Measurements from ENCODE around the gene AMZ1.
A peak's percentile ranks its signal among the peaks of the same experiment; 100 is the strongest.
"Not testable (repeated sequence)": the region's sequence is repeated elsewhere in the genome, so short reads cannot be mapped to it uniquely, and the experiment has no call there.

AMZ1 gene

DNA sequence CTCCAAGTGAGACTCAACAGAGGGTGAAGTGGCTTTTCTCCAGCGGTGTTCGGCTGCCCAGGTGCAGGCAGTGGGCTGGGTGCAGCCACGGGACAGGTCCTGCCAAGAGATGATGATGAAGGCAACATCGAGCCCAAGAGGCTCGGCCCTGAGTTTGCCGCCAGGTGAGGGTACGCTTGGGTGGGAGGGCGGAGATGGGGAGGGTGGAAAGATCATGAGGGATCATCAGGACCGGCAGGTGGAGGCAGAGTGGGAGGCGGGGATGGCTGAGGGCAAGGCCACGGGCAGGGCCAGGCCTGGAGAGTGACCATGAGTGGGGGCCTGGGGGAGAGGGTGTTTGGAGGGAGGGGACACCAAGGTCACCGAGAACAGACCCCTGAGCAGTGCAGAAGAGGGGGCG is 17.8 kb upstream of the AMZ1 start:
- Histone ChIP-seq H2BK5ac (ENCODE audit: low read length) (no peak overlapping the region), H3K4ac (ENCODE audit: low read depth, low read length) (no peak overlapping the region), H2BK15ac (replicated peaks; ENCODE audit: low read depth) (no peak overlapping the region), H3K79me1 (ENCODE audit: low read length) (no peaks in the 10 kb centered on the region), H2BK120ac (ENCODE audit: low read depth, low read length) (no peak overlapping the region), H3K36me3 (ENCODE audit: control insufficient read depth, insufficient read depth, low read length) (no peaks in the 10 kb centered on the region), H4K8ac (ENCODE audit: low read depth, low read length) (no peak overlapping the region), H3K56ac (ENCODE audit: low read length) (no peak overlapping the region), H3K27ac (ENCODE audit: low read depth, low read length) (no peak overlapping the region), H3K23ac (ENCODE audit: low read length) (no peak overlapping the region), H3K18ac (ENCODE audit: low read length) (no peak overlapping the region), H3K4me1 (ENCODE audit: control insufficient read depth, low read depth, low read length) (no peaks in the 10 kb centered on the region), H3K79me2 (ENCODE audit: control insufficient read depth, insufficient read depth, low read length) (no peaks in the 10 kb centered on the region), H4K5ac (ENCODE audit: low read length) (no peak overlapping the region), H3K9ac (ENCODE audit: low read length) (no peak overlapping the region), H3K27me3 (ENCODE audit: insufficient read depth, low read length, poor library complexity) (no peaks in the 10 kb centered on the region), H2AK5ac (ENCODE audit: low read length) (no peak overlapping the region), H3K4me2 (ENCODE audit: low read length) (no peak overlapping the region), H3K4me3 (ENCODE audit: low read length) (no peak overlapping the region)
- no CpG with 5 or more reads among the region's 13 CpGs for WGBS (ENCODE audit: extremely low coverage, insufficient coverage, low lambda C conversion rate)
- DNase-seq: no peak

DNA sequence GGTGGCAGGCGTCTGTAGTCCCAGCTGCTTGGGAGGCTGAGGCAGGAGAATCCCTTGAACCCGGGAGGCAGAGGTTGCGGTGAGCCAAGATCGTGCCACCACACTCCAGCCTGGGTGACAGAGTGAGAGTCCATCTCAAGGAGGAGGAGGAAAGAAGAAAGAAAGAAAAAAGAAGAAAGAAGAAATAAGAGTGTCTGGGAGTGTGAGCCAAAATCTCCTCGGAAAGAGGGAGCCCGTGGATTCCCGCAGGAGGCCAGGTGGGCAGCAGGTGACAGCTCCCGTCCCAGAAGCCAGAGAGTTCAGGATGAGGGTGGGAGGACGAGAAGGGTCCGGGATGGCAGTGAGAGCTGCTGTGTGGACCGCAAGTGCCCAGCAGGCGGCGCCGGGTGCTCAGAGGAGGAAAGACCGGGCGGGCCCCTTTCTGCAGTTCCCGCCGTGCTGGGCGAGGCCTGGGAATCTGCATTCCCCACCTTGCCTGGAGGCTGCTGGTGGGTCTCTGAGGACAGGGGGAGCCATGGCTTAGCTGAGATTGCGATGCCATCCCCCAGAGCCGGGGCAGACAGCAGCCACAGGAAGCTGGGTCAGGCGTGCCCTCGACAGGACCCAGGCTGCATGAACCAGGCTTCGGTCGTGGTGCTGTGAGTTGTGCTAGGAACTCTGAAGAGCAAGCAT is 17.1 kb upstream of the AMZ1 start:
- no CpG with 5 or more reads among the region's 25 CpGs for WGBS (ENCODE audit: extremely low coverage, insufficient coverage, low lambda C conversion rate)
- Histone ChIP-seq H3K27me3 (ENCODE audit: insufficient read depth, low read length, poor library complexity) (no peaks in the 10 kb centered on the region), H3K36me3 (ENCODE audit: control insufficient read depth, insufficient read depth, low read length) (no peaks in the 10 kb centered on the region), H2AK5ac (ENCODE audit: low read length) (no peak overlapping the region), H2BK120ac (ENCODE audit: low read depth, low read length) (no peak overlapping the region), H3K4me1 (ENCODE audit: control insufficient read depth, low read depth, low read length) (no peaks in the 10 kb centered on the region), H3K4me3 (ENCODE audit: low read length) (no peak overlapping the region), H3K23ac (ENCODE audit: low read length) (no peak overlapping the region), H4K5ac (ENCODE audit: low read length) (no peak overlapping the region), H3K79me1 (ENCODE audit: low read length) (no peaks in the 10 kb centered on the region), H2BK5ac (ENCODE audit: low read length) (no peak overlapping the region), H3K27ac (ENCODE audit: low read depth, low read length) (no peak overlapping the region), H3K56ac (ENCODE audit: low read length) (no peak overlapping the region), H3K4ac (ENCODE audit: low read depth, low read length) (no peak overlapping the region), H4K8ac (ENCODE audit: low read depth, low read length) (no peak overlapping the region), H3K79me2 (ENCODE audit: control insufficient read depth, insufficient read depth, low read length) (no peaks in the 10 kb centered on the region), H3K18ac (ENCODE audit: low read length) (no peak overlapping the region), H2BK15ac (replicated peaks; ENCODE audit: low read depth) (no peak overlapping the region), H3K4me2 (ENCODE audit: low read length) (no peak overlapping the region), H3K9ac (ENCODE audit: low read length) (no peak overlapping the region)
- DNase-seq: peak; percentile 81

DNA sequence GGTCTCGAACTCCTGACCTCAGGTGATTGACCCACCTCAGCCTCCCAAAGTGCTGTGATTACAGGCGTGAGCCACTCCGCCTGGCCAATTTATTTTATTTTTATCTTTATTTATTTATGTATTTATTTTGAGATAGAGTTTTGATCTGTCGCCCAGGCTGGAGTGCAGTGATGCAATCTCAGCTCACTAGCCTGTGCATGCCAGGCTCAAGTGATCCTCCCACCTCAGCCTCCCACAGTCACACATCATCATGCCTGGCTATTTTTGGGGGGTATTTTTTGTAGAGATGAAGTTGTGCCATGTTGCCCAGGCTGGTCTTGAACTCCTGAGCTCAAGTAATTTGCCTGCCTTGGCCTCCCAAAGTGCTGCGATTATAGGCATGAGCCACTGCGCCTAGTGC is 14.8 kb upstream of the AMZ1 start:
- H3K79me1 ChIP-seq (ENCODE audit: low read length); H3K4me3 ChIP-seq (ENCODE audit: low read length); H3K23ac ChIP-seq (ENCODE audit: low read length); H2BK120ac ChIP-seq (ENCODE audit: low read depth, low read length); H3K4me1 ChIP-seq (ENCODE audit: control insufficient read depth, low read depth, low read length); H3K36me3 ChIP-seq (ENCODE audit: control insufficient read depth, insufficient read depth, low read length); H3K79me2 ChIP-seq (ENCODE audit: control insufficient read depth, insufficient read depth, low read length); H3K4ac ChIP-seq (ENCODE audit: low read depth, low read length); H3K9ac ChIP-seq (ENCODE audit: low read length); H3K27ac ChIP-seq (ENCODE audit: low read depth, low read length); H2BK15ac ChIP-seq (replicated peaks; ENCODE audit: low read depth); H3K27me3 ChIP-seq (ENCODE audit: insufficient read depth, low read length, poor library complexity); H2AK5ac ChIP-seq (ENCODE audit: low read length); H3K18ac ChIP-seq (ENCODE audit: low read length); H4K5ac ChIP-seq (ENCODE audit: low read length); DNase-seq; H3K56ac ChIP-seq (ENCODE audit: low read length); H3K4me2 ChIP-seq (ENCODE audit: low read length); H2BK5ac ChIP-seq (ENCODE audit: low read length); H4K8ac ChIP-seq (ENCODE audit: low read depth, low read length): not testable (repeated sequence)
- WGBS (ENCODE audit: extremely low coverage, insufficient coverage, low lambda C conversion rate): no CpG with 5 or more reads among the region's 6 CpGs

DNA sequence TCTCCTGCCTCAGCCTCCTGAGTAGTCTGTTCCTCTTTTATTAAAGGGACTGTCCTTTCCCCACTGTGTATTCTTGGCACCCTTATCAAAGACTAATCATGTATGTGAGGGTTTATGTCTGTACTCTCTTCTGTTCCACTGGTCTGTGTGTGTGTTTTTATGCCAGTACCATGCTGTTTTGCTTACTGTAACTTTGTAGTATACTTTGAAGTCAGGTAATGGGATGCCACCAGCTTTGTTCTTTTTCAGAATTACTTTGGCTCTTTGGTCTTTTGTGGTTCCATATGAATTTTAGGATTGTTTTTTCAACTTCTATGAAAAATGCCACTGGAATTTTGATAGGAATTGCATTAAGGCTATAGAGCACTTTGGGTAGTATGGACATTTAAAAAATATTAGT is 14.1 kb upstream of the AMZ1 start:
- Histone ChIP-seq H3K56ac (ENCODE audit: low read length) (no peak overlapping the region), H4K8ac (ENCODE audit: low read depth, low read length) (no peak overlapping the region), H3K36me3 (ENCODE audit: control insufficient read depth, insufficient read depth, low read length) (no peaks in the 10 kb centered on the region), H3K4me3 (ENCODE audit: low read length) (no peak overlapping the region), H3K4ac (ENCODE audit: low read depth, low read length) (no peak overlapping the region), H4K5ac (ENCODE audit: low read length) (no peak overlapping the region), H3K79me2 (ENCODE audit: control insufficient read depth, insufficient read depth, low read length) (no peaks in the 10 kb centered on the region), H3K23ac (ENCODE audit: low read length) (no peak overlapping the region), H3K4me1 (ENCODE audit: control insufficient read depth, low read depth, low read length) (no peaks in the 10 kb centered on the region), H2AK5ac (ENCODE audit: low read length) (no peak overlapping the region), H2BK15ac (replicated peaks; ENCODE audit: low read depth) (no peak overlapping the region), H3K18ac (ENCODE audit: low read length) (no peak overlapping the region), H2BK120ac (ENCODE audit: low read depth, low read length) (no peak overlapping the region), H3K79me1 (ENCODE audit: low read length) (no peaks in the 10 kb centered on the region), H3K27ac (ENCODE audit: low read depth, low read length) (no peak overlapping the region), H2BK5ac (ENCODE audit: low read length) (no peak overlapping the region), H3K27me3 (ENCODE audit: insufficient read depth, low read length, poor library complexity) (no peaks in the 10 kb centered on the region), H3K9ac (ENCODE audit: low read length) (no peak overlapping the region), H3K4me2 (ENCODE audit: low read length) (no peak overlapping the region)
- DNase-seq: no peak

DNA sequence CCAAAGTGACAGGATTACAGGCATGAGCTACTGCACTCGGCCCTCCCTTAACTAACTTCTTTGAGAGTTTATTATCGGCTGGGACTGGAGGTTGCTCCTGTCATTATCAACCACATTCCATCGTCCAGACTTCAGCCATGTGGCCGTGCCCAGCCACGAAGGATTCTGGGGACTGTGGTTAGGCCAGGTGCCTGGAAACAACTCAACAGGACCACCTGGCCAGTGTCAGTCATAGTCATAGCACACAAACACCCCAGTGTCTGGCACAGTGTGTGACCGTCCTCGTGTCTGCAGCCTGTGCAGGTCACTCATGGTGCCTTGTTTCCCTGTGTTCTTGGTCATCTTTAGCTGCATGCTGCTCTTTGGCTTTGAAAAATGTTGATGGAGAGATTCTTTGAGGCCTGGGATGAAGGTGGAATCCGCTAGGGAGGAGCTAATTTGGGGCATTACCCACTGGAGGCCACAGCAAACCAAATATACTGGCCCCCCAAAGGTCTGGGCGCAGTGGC is 12.7 kb upstream of the AMZ1 start:
- no peak overlapping the region for H4K8ac ChIP-seq (ENCODE audit: low read depth, low read length)
- no peak overlapping the region for H3K4ac ChIP-seq (ENCODE audit: low read depth, low read length)
- H3K4me2 ChIP-seq (ENCODE audit: low read length): no peak overlapping the region
- H2BK5ac ChIP-seq (ENCODE audit: low read length): no peak overlapping the region
- no peak overlapping the region for H2BK15ac ChIP-seq (replicated peaks; ENCODE audit: low read depth)
- H3K18ac ChIP-seq (ENCODE audit: low read length): no peak overlapping the region
- H3K23ac ChIP-seq (ENCODE audit: low read length): no peak overlapping the region
- no peaks in the 10 kb centered on the region for H3K79me2 ChIP-seq (ENCODE audit: control insufficient read depth, insufficient read depth, low read length)
- DNase-seq: no peak
- no peak overlapping the region for H2AK5ac ChIP-seq (ENCODE audit: low read length)
- H4K5ac ChIP-seq (ENCODE audit: low read length): no peak overlapping the region
- H3K79me1 ChIP-seq (ENCODE audit: low read length): no peaks in the 10 kb centered on the region
- no peak overlapping the region for H3K4me3 ChIP-seq (ENCODE audit: low read length)
- no peak overlapping the region for H3K56ac ChIP-seq (ENCODE audit: low read length)
- H2BK120ac ChIP-seq (ENCODE audit: low read depth, low read length): no peak overlapping the region
- no peak overlapping the region for H3K9ac ChIP-seq (ENCODE audit: low read length)
- H3K27ac ChIP-seq (ENCODE audit: low read depth, low read length): no peak overlapping the region
- H3K27me3 ChIP-seq (ENCODE audit: insufficient read depth, low read length, poor library complexity): no peaks in the 10 kb centered on the region
- H3K4me1 ChIP-seq (ENCODE audit: control insufficient read depth, low read depth, low read length): no peaks in the 10 kb centered on the region
- no peaks in the 10 kb centered on the region for H3K36me3 ChIP-seq (ENCODE audit: control insufficient read depth, insufficient read depth, low read length)
- no CpG with 5 or more reads among the region's 9 CpGs for WGBS (ENCODE audit: extremely low coverage, insufficient coverage, low lambda C conversion rate)

DNA sequence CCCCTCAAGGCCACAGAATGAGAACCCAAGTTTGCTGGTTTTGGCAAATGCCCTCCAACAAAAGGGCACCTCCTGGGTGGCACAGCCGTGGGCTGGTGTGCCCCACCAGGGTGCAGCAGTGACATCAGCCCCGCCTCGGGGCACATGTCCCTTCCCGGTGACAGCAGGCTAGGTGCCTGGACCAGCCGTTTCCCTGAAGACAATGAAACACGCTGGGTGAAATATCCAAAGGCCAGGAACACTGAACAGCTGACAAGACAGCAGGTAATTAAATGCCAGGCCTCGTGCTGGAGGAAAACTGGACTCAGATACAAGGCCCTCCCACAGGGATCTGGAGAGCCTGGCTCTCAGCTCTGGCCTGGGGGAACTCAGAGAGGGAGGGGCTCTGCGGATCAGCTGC is 11.4 kb upstream of the AMZ1 start:
- not testable (repeated sequence) for H3K4ac ChIP-seq (ENCODE audit: low read depth, low read length); H2BK15ac ChIP-seq (replicated peaks; ENCODE audit: low read depth); H2AK5ac ChIP-seq (ENCODE audit: low read length); H3K56ac ChIP-seq (ENCODE audit: low read length); H3K4me2 ChIP-seq (ENCODE audit: low read length); H4K5ac ChIP-seq (ENCODE audit: low read length); H3K27ac ChIP-seq (ENCODE audit: low read depth, low read length); H2BK120ac ChIP-seq (ENCODE audit: low read depth, low read length); H3K18ac ChIP-seq (ENCODE audit: low read length); H3K4me1 ChIP-seq (ENCODE audit: control insufficient read depth, low read depth, low read length); H3K79me2 ChIP-seq (ENCODE audit: control insufficient read depth, insufficient read depth, low read length); DNase-seq; H3K4me3 ChIP-seq (ENCODE audit: low read length); H3K27me3 ChIP-seq (ENCODE audit: insufficient read depth, low read length, poor library complexity); H3K23ac ChIP-seq (ENCODE audit: low read length); H3K79me1 ChIP-seq (ENCODE audit: low read length); H4K8ac ChIP-seq (ENCODE audit: low read depth, low read length); H3K36me3 ChIP-seq (ENCODE audit: control insufficient read depth, insufficient read depth, low read length); H2BK5ac ChIP-seq (ENCODE audit: low read length); H3K9ac ChIP-seq (ENCODE audit: low read length)
- no CpG with 5 or more reads among the region's 8 CpGs for WGBS (ENCODE audit: extremely low coverage, insufficient coverage, low lambda C conversion rate)
